HCT116 (cell line): ENCODE data around the gene PKHD1. TPM values are rescaled to one million over a fixed set of nuclear protein-coding genes. Genes with fewer than 3 reads are reported as not detected.

Experiments
- ATAC-seq: fragments of 200-7000 bp; cut with Tn5 transposase; 2 replicates; pipeline ENCODE4 v1.9.1; 2020; ENCODE audit warnings: mild to moderate bottlenecking, moderate library complexity
- BruUV-seq: library from RNA; stranded (reverse); fragments of 400-500 nt; replicated peaks from 2 replicates; lab custom pipeline; 2021; lab: Mats Ljungman, UMichigan
- CTCF ChIA-PET: fragments of 300-600 bp; sonication (Branson Sonifier 250); formaldehyde crosslinking; loops from one replicate; lab custom pipeline; 2021; ENCODE audit warnings: antibody characterized with exemption; lab: Charles Lee
- POLR2A ChIA-PET: fragments of 300-600, 350-600 bp; sonication (Branson Sonifier 250); formaldehyde crosslinking; loops from one replicate; lab custom pipeline; 2021; ENCODE audit warnings: antibody characterized with exemption; lab: Charles Lee
- RAD21 ChIA-PET, 2 experiments: fragments of 300-600 bp; sonication (Branson Sonifier 250); formaldehyde crosslinking; loops; one replicate each; lab custom pipeline; 2023; ENCODE audit warnings: low total read pairs in 2 of 2; ENCODE audit not compliant: uncharacterized antibody in 2 of 2, unreplicated experiment in 2 of 2, low non-redundant PET in 1 of 2; lab: Charles Lee
- DNase-seq: peaks from one replicate; pipeline ENCODE4 v3.0.0-alpha.2; 2010; ENCODE audit warnings: low read depth, low spot score
- H2AFZ ChIP-seq: fragments of 200-600 bp; shearing (Covaris generic), sonication (generic); 2 replicates; pipeline ENCODE4 v1.6.1; 2017; ENCODE audit warnings: low read depth, mixed run types, mixed read lengths, antibody characterized with exemption, low read length; ENCODE audit not compliant: poor library complexity, severe bottlenecking
- H3K27ac ChIP-seq: 2 replicates; pipeline ENCODE4 v1.5.1; 2012; ENCODE audit warnings: low read depth, low read length
- H3K27me3 ChIP-seq: fragments of 200-600 bp; sonication (generic); 2 replicates; pipeline ENCODE4 v1.6.1; 2016; ENCODE audit warnings: mixed run types, low read length, mixed read lengths; ENCODE audit not compliant: insufficient read depth
- H3K36me3 ChIP-seq, 2 experiments: fragments of 200-500 bp in 1 of 2; fragments of 200-600 bp in 1 of 2; sonication (Bioruptor generic) in 1 of 2; sonication (generic) in 1 of 2; 2 replicates each; pipeline versions ENCODE4 v1.5.1 to v1.6.1; 2014 to 2016; ENCODE audit warnings: low read length in 2 of 2, inconsistent platforms in 1 of 2, mixed read lengths in 1 of 2, mixed run types in 1 of 2; ENCODE audit not compliant: insufficient read depth in 2 of 2, control insufficient read depth in 1 of 2
- H3K4me1 ChIP-seq, 2 experiments: fragments of 200-600 bp in 1 of 2; sonication (generic) in 1 of 2; 2 replicates each; pipeline versions ENCODE4 v1.5.1 to v1.6.1; 2012 to 2017; ENCODE audit warnings: low read length in 2 of 2, inconsistent platforms in 1 of 2, mild to moderate bottlenecking in 1 of 2, mixed read lengths in 1 of 2, mixed run types in 1 of 2, moderate library complexity in 1 of 2; ENCODE audit not compliant: insufficient read depth in 2 of 2, control insufficient read depth in 1 of 2
- H3K4me2 ChIP-seq: fragments of 200-600 bp; sonication (generic); 2 replicates; pipeline ENCODE4 v1.6.1; 2017; ENCODE audit warnings: mixed run types, low read length, mixed read lengths
- H3K4me3 ChIP-seq, 2 experiments: fragments of 200-600 bp in 1 of 2; sonication (generic) in 1 of 2; replicated peaks in 1 of 2; 2 replicates each; pipeline ENCODE4 v1.5.1; 2011 to 2016; ENCODE audit warnings: low read length in 2 of 2, control low read depth in 1 of 2, low read depth in 1 of 2, mild to moderate bottlenecking in 1 of 2, mixed read lengths in 1 of 2, mixed run types in 1 of 2
- H3K79me2 ChIP-seq: fragments of 200-600 bp; sonication (generic); 2 replicates; pipeline ENCODE4 v1.6.1; 2017; ENCODE audit warnings: mild to moderate bottlenecking, mixed run types, low read length, moderate library complexity, mixed read lengths; ENCODE audit not compliant: insufficient read depth
- H3K9ac ChIP-seq: fragments of 200-600 bp; sonication (generic); 2 replicates; pipeline ENCODE4 v1.6.1; 2016; ENCODE audit warnings: low read length, mixed read lengths
- H3K9me2 ChIP-seq: fragments of 200-600 bp; sonication (generic), shearing (Covaris generic); 2 replicates; pipeline ENCODE4 v1.6.1; 2017; ENCODE audit warnings: mixed run types, mild to moderate bottlenecking, moderate library complexity; ENCODE audit not compliant: insufficient read depth
- H3K9me3 ChIP-seq, 2 experiments: fragments of 200-500 bp in 1 of 2; fragments of 200-600 bp in 1 of 2; sonication (Bioruptor generic) in 1 of 2; sonication (generic) in 1 of 2; 2 replicates each; pipeline ENCODE4 v1.6.1; 2014 to 2017; ENCODE audit warnings: low read length in 2 of 2, mixed read lengths in 2 of 2, inconsistent platforms in 1 of 2, low read depth in 1 of 2, mild to moderate bottlenecking in 1 of 2, mixed run types in 1 of 2, moderate library complexity in 1 of 2; ENCODE audit not compliant: control insufficient read depth in 1 of 2, insufficient read depth in 1 of 2
- H4K20me1 ChIP-seq: fragments of 200-600 bp; sonication (generic), shearing (Covaris generic); 2 replicates; pipeline ENCODE4 v1.6.1; 2017; ENCODE audit warnings: mixed run types, mild to moderate bottlenecking, moderate library complexity; ENCODE audit not compliant: insufficient read depth
- CEBPB ChIP-seq: IDR thresholded peaks from 2 replicates; pipeline ENCODE4 v1.6.1; 2012; ENCODE audit warnings: low read depth
- EGR1 ChIP-seq: IDR thresholded peaks from 2 replicates; pipeline ENCODE4 v1.6.1; 2012; ENCODE audit warnings: low read depth
- ELF1 ChIP-seq: IDR thresholded peaks from 2 replicates; pipeline ENCODE4 v1.6.1; 2012; ENCODE audit warnings: low read depth, borderline replicate concordance
- EZH2 ChIP-seq: fragments of 200-600 bp; sonication (generic); IDR thresholded peaks from 2 replicates; pipeline ENCODE4 v1.6.1; 2017; ENCODE audit warnings: antibody characterized with exemption, mixed run types
- JUND ChIP-seq: IDR thresholded peaks from 2 replicates; pipeline ENCODE4 v1.6.1; 2012
- POLR2A ChIP-seq: IDR thresholded peaks from 2 replicates; pipeline ENCODE4 v1.7.0; 2011; ENCODE audit warnings: borderline replicate concordance; ENCODE audit not compliant: insufficient read depth, insufficient read length; ENCODE audit errors: extremely low read depth
- RAD21 ChIP-seq: IDR thresholded peaks from 2 replicates; pipeline ENCODE4 v1.6.1; 2012; ENCODE audit warnings: low read depth, mild to moderate bottlenecking
- TCF7L2 ChIP-seq: IDR thresholded peaks from 2 replicates; pipeline ENCODE4 v1.7.0; 2011; ENCODE audit warnings: borderline replicate concordance, inconsistent platforms; ENCODE audit not compliant: insufficient read depth, insufficient read length; ENCODE audit errors: extremely low read depth
- YY1 ChIP-seq: IDR thresholded peaks from 2 replicates; pipeline ENCODE4 v1.6.1; 2011; ENCODE audit warnings: low read length, low read depth, moderate library complexity, mild to moderate bottlenecking; ENCODE audit not compliant: insufficient replicate concordance; ENCODE audit errors: extremely low read depth
- ZFX ChIP-seq: fragments of 450-650 bp; IDR thresholded peaks from 2 replicates; pipeline ENCODE4 v1.6.1; 2017
- intact Hi-C: fragments of 100-400 bp; cut with micrococcal nuclease; formaldehyde crosslinking; loops from 2 replicates; pipeline ENCODE4 v1.10.0; 2022
- total RNA-seq: library from RNA; stranded (reverse); gene quantifications from one replicate; pipeline ENCODE4 v1.2.1, GENCODE V29; 2021; ENCODE audit not compliant: unreplicated experiment
- TF ChIP-seq, protein P1 (sequence below): IDR thresholded peaks from 2 replicates; pipeline ENCODE4 v1.6.1; 2012; ENCODE audit warnings: low read depth
- TF ChIP-seq, protein P2 (sequence below): IDR thresholded peaks from 2 replicates; pipeline ENCODE4 v1.6.1; 2012
- TF ChIP-seq, protein P3 (sequence below), 3 experiments: fragments of 200-600 bp in 1 of 3; sonication (generic) in 1 of 3; IDR thresholded peaks in 2 of 3; conservative IDR thresholded peaks in 1 of 3; 2 replicates each; pipeline ENCODE4 v1.5.1; 2012 to 2017; ENCODE audit warnings: low read depth in 2 of 3, low read length in 2 of 3, antibody characterized with exemption in 1 of 3, borderline replicate concordance in 1 of 3, control low read depth in 1 of 3, mild to moderate bottlenecking in 1 of 3, mixed read lengths in 1 of 3, mixed run types in 1 of 3, moderate library complexity in 1 of 3; ENCODE audit not compliant: insufficient read depth in 1 of 3

The PKHD1 gene
- total RNA-seq, 1 experiment from 2014 or later: not detected

DNA sequence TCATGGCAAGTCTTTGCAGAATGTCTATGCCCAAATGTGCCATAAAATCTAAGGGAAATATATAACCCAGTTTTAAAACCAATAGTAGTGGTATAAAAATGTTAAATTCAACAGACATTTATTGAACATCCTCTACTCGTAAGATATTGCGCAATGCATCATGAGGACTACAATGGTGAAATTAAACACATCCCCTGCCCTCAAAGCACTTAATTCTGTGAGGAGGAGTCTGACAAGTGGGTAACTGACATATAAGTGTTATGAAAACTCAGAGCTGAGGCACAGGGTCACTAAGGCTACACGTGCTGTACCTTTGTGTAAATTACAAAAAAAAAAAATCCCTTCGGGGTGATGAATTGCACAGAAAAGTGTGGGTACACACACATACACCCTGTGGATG, 6.2 kb downstream of the PKHD1 start:
- no peak for DNase-seq
- RAD21 ChIA-PET: no interaction called here
- POLR2A ChIA-PET: no interaction called here
- no peak overlapping the region for H2AFZ ChIP-seq
- H3K79me2 ChIP-seq: no peaks in the 10 kb centered on the region
- no peak for TF ChIP-seq EGR1
- TF ChIP-seq CEBPB: peak; percentile 35; the same call in 1 of the 2 replicates
- no peaks in the 10 kb centered on the region for H3K4me1 ChIP-seq
- no TSS peak for BruUV-seq
- no peaks in the 10 kb centered on the region for H3K9me2 ChIP-seq
- H3K9ac ChIP-seq: no peak overlapping the region
- H4K20me1 ChIP-seq: no peaks in the 10 kb centered on the region
- intact Hi-C loops: no loop called here
- ATAC-seq: no peak
- H3K9me3 ChIP-seq: no peaks in the 10 kb centered on the region
- H3K27me3 ChIP-seq: peaks cover 10% of the 10 kb centered on the region; the same call in 1 of the 2 replicates
- no peak overlapping the region for H3K4me3 ChIP-seq
- CTCF ChIA-PET: no interaction called here
- no peaks in the 10 kb centered on the region for H3K36me3 ChIP-seq
- no peak overlapping the region for H3K4me2 ChIP-seq
- H3K27ac ChIP-seq: no peak overlapping the region

DNA sequence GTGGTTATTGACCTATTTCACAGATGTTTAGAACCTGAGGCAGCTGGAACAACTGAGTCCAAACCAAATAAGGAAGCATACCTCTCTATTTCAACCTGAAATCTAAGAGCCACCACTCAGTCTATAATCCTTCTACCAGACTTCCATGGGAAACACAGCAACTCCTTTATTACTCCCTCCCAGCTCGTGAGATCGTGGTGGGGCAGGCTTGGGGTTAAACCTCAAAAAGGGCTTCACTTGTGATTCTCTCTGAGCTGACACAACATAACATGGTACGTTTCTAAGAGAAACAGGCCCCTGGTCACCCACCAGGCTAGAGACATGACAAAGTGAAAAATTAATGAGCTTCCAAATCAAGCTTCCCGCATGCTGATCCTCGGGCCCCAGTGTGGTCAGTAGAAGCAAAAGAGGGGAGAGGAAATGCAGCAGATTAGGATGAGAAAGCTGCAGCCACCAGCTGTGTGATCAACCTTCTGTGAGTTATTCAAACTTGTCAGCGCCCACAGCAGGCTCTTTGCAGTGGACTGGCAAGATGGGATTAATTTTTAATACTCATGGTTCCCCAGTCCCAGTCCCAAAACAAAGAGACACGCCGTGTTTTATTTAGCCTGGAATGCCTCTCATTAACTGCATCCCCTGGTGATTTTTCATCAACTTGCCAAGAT, 9.3 kb downstream of the PKHD1 start:
- H3K27me3 ChIP-seq: peaks cover 15% of the 10 kb centered on the region; the same call in 1 of the 2 replicates
- ChIA-PET POLR2A (no interaction called here), RAD21 (no interaction called here), CTCF (no interaction called here)
- H3K9ac ChIP-seq: no peak overlapping the region
- H4K20me1 ChIP-seq: no peaks in the 10 kb centered on the region
- no peaks in the 10 kb centered on the region for H3K4me1 ChIP-seq
- no peaks in the 10 kb centered on the region for H3K9me2 ChIP-seq
- no peak overlapping the region for H2AFZ ChIP-seq
- no peak for ATAC-seq
- no peaks in the 10 kb centered on the region for H3K9me3 ChIP-seq
- H3K4me3 ChIP-seq: no peak overlapping the region
- BruUV-seq: no TSS peak
- intact Hi-C loops: no loop called here
- no peaks in the 10 kb centered on the region for H3K79me2 ChIP-seq
- no peak for TF ChIP-seq POLR2A
- TF ChIP-seq, protein P1, sequence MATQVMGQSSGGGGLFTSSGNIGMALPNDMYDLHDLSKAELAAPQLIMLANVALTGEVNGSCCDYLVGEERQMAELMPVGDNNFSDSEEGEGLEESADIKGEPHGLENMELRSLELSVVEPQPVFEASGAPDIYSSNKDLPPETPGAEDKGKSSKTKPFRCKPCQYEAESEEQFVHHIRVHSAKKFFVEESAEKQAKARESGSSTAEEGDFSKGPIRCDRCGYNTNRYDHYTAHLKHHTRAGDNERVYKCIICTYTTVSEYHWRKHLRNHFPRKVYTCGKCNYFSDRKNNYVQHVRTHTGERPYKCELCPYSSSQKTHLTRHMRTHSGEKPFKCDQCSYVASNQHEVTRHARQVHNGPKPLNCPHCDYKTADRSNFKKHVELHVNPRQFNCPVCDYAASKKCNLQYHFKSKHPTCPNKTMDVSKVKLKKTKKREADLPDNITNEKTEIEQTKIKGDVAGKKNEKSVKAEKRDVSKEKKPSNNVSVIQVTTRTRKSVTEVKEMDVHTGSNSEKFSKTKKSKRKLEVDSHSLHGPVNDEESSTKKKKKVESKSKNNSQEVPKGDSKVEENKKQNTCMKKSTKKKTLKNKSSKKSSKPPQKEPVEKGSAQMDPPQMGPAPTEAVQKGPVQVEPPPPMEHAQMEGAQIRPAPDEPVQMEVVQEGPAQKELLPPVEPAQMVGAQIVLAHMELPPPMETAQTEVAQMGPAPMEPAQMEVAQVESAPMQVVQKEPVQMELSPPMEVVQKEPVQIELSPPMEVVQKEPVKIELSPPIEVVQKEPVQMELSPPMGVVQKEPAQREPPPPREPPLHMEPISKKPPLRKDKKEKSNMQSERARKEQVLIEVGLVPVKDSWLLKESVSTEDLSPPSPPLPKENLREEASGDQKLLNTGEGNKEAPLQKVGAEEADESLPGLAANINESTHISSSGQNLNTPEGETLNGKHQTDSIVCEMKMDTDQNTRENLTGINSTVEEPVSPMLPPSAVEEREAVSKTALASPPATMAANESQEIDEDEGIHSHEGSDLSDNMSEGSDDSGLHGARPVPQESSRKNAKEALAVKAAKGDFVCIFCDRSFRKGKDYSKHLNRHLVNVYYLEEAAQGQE: no peak
- no peak for TF ChIP-seq RAD21
- TF ChIP-seq ELF1: no peak
- TF ChIP-seq JUND: no peak
- TF ChIP-seq, protein P2, sequence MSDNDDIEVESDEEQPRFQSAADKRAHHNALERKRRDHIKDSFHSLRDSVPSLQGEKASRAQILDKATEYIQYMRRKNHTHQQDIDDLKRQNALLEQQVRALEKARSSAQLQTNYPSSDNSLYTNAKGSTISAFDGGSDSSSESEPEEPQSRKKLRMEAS: no peak
- no peak for TF ChIP-seq EGR1
- no peak for TF ChIP-seq TCF7L2
- TF ChIP-seq ZFX: no peak
- TF ChIP-seq, protein P3, sequence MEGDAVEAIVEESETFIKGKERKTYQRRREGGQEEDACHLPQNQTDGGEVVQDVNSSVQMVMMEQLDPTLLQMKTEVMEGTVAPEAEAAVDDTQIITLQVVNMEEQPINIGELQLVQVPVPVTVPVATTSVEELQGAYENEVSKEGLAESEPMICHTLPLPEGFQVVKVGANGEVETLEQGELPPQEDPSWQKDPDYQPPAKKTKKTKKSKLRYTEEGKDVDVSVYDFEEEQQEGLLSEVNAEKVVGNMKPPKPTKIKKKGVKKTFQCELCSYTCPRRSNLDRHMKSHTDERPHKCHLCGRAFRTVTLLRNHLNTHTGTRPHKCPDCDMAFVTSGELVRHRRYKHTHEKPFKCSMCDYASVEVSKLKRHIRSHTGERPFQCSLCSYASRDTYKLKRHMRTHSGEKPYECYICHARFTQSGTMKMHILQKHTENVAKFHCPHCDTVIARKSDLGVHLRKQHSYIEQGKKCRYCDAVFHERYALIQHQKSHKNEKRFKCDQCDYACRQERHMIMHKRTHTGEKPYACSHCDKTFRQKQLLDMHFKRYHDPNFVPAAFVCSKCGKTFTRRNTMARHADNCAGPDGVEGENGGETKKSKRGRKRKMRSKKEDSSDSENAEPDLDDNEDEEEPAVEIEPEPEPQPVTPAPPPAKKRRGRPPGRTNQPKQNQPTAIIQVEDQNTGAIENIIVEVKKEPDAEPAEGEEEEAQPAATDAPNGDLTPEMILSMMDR (IDR thresholded peaks at IDR 0.05 in 2 of 3, conservative IDR thresholded peaks at IDR 0.05 in 1 of 3; ENCODE audit: borderline replicate concordance in 1 of 3, insufficient read depth in 1 of 3, low read depth in 2 of 3, low read length in 2 of 3): no peak
- TF ChIP-seq YY1: no peak
- no peak for TF ChIP-seq EZH2
- TF ChIP-seq, all 23 proteins: peak for 0
- DNase-seq: no peak
- Histone ChIP-seq H3K36me3 (no peaks in the 10 kb centered on the region), H3K27ac (no peak overlapping the region), H3K4me2 (no peak overlapping the region)
